GM12873 (cell line): ENCODE data around the gene GSC.

Source experiments
- TF ChIP-seq, protein P1 (sequence below): IDR thresholded peaks from 2 replicates; pipeline ENCODE4 v1.5.1; 2012; ENCODE audit warnings: low read depth, mild to moderate bottlenecking, moderate library complexity, low read length, control low read depth; ENCODE audit not compliant: insufficient read depth; ENCODE audit errors: missing control alignments

Gene GSC

GRCh38 chr14:94795372-94795771 is 25.5 kb upstream of the GSC start:
- TF ChIP-seq, protein P1, sequence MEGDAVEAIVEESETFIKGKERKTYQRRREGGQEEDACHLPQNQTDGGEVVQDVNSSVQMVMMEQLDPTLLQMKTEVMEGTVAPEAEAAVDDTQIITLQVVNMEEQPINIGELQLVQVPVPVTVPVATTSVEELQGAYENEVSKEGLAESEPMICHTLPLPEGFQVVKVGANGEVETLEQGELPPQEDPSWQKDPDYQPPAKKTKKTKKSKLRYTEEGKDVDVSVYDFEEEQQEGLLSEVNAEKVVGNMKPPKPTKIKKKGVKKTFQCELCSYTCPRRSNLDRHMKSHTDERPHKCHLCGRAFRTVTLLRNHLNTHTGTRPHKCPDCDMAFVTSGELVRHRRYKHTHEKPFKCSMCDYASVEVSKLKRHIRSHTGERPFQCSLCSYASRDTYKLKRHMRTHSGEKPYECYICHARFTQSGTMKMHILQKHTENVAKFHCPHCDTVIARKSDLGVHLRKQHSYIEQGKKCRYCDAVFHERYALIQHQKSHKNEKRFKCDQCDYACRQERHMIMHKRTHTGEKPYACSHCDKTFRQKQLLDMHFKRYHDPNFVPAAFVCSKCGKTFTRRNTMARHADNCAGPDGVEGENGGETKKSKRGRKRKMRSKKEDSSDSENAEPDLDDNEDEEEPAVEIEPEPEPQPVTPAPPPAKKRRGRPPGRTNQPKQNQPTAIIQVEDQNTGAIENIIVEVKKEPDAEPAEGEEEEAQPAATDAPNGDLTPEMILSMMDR: no peak

DNA sequence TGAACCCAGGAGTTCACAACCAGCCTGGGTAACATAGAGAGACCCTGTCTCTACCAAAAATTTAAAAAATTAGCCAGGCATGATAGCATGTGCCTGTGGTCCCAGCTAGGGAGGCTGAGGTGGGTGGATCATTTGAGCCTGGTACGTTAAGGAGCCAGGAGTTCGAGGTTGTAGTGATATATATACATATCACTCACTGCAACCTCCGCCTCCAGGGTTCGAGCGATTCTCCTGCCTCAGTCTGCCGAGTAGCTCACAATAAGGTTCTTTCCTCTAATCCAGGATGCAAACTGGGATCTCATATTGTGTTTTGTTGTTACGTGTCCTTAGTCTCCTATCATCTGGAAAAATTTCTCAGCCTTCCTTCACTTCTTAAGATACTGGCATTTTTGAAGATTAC is 24.0 kb upstream of the GSC start:
- TF ChIP-seq, protein P1: no peak

GRCh38 chr14:94787655-94788054 is 17.7 kb upstream of the GSC start:
- TF ChIP-seq, protein P1: no peak

GRCh38 chr14:94787092-94787491 is 17.2 kb upstream of the GSC start:
- TF ChIP-seq, protein P1: no peak

- TF ChIP-seq, protein P1: no peak
These were observed 10.9 kb upstream of the GSC start for GRCh38 chr14:94780536-94781399.

GRCh38 chr14:94779713-94780112 is 9.8 kb upstream of the GSC start:
- TF ChIP-seq, protein P1: no peak

DNA sequence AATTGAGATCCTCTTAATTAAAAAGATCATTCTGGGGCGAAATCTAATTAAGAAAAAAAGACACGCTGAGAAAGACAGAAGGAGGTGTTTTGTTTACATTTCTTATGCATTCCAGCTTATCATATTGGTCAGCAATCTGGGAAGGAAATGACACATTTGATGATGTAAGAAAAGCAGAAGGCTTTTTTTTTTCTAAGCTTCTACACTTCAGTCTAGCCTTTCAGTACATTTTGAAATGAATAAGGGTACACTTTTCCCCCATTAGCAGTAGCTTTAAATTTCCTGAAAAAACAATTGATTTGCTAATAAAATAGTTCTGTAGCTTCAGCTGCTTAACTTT is 5.9 kb upstream of the GSC start:
- TF ChIP-seq, protein P1: no peak
